ENCODE measurements around the gene BST1. TPM values are rescaled to one million over a fixed set of nuclear protein-coding genes. Genes with fewer than 3 reads are reported as not detected.
A peak's percentile ranks its signal among the peaks of the same experiment; 100 is the strongest.
"Not testable (repeated sequence)": the region's sequence is repeated elsewhere in the genome, so short reads cannot be mapped to it uniquely, and the experiment has no call there.

Gene BST1
- total and polyA plus RNA-seq, 10 of the 15 experiments (the other 5 are each of a cell fraction or from before 2014, with no cell fraction given), result 0.04 to 0.42 (median 0.11) TPM; not detected in 1

DNA sequence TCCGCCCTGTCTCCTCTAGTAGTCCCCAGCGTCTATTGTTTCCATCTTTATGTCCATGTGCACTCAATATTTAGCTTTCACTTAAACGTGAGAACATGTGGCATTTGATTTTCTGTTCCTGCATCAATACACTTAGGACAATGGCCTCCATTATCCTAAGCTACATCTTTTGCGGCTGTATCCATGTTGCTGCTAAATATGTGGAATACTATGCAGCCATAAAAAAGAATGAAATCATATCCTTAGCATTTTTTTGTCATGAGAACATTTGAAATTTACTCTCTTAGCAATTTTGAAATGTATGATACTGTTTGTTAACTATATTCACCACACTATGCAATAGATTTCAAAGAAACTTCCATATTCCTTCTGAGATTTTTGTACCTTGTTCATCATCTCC is 55.4 kb downstream of the BST1 start:
- Histone ChIP-seq H3K27ac (ENCODE audit: control insufficient read depth, insufficient read depth) (no peak overlapping the region), H2AFZ (ENCODE audit: control insufficient read depth, low read depth, low read length) (no peak overlapping the region), H3K9ac (ENCODE audit: control insufficient read depth, insufficient read depth, low read length) (no peak overlapping the region), H3K36me3 (ENCODE audit: control insufficient read depth in 2 of 2, insufficient read depth in 2 of 2, low read length in 1 of 2) (no peaks in the 10 kb centered on the region), H3K4me3 (no peak overlapping the region), H3K27me3 (replicated peaks in 1 of 2; ENCODE audit: control insufficient read depth in 2 of 2, insufficient read depth in 2 of 2, low read length in 1 of 2) (no peaks in the 10 kb centered on the region), H3K4me2 (ENCODE audit: control insufficient read depth, insufficient read depth) (no peak overlapping the region), H3K9me3 (replicated peaks; ENCODE audit: control insufficient read depth, insufficient read depth, low read length) (no peaks in the 10 kb centered on the region; the same call in 2 of the 3 replicates), H4K20me1 (ENCODE audit: control insufficient read depth, insufficient read depth) (no peaks in the 10 kb centered on the region), H3K79me2 (ENCODE audit: control insufficient read depth, insufficient read depth, low read length) (no peaks in the 10 kb centered on the region), H3K4me1 (ENCODE audit: control insufficient read depth, insufficient read depth, low read length) (peaks cover 18% of the 10 kb centered on the region)
- in situ Hi-C loops (cut with MboI) (no loop called here), intact Hi-C loops (cut with micrococcal nuclease; ENCODE audit: unreplicated experiment) (no loop called here)
- no peak for ATAC-seq
- BruUV-seq (replicated peaks), result no TSS peak
- FAIRE-seq, result no peak
- WGBS (ENCODE audit: insufficient coverage, insufficient replicate concordance, low lambda C conversion rate, missing lambda C conversion rate), result 95% methylated on average over 4 of the region's 4 CpGs
- no peak for DNase-seq (ENCODE audit: low read depth, low spot score)
- CTCF ChIA-PET, result interaction anchor here (1.2 to 4.4 kb wide), 6 partner anchors 8 to 124 kb away, joined by 4 to 34 read pairs (median 22); no protein-coding TSS in a partner anchor
- TF ChIP-seq ASH2L (IDR thresholded peaks at IDR 0.05; ENCODE audit: borderline replicate concordance, low read depth) (no peak), FOXM1 (IDR thresholded peaks at IDR 0.05; ENCODE audit: low read depth, low read length) (no peak), RCOR1 (conservative IDR thresholded peaks at IDR 0.05; ENCODE audit: low read depth, low read length) (no peak), ZBED1 (IDR thresholded peaks at IDR 0.05; ENCODE audit: borderline replicate concordance) (no peak), TCF12 (IDR thresholded peaks at IDR 0.05; ENCODE audit: low read depth, low read length) (no peak), TCF7 (IDR thresholded peaks at IDR 0.05; ENCODE audit: borderline replicate concordance) (no peak), FOS (IDR thresholded peaks at IDR 0.05; ENCODE audit: borderline replicate concordance, extremely low read depth, insufficient read length) (no peak), DPF2 (IDR thresholded peaks at IDR 0.05) (no peak), CHD1 (IDR thresholded peaks at IDR 0.05; ENCODE audit: low read depth, low read length) (no peak), CBX5 (IDR thresholded peaks at IDR 0.05; ENCODE audit: low read depth) (no peak)
- TF ChIP-seq, protein P1, sequence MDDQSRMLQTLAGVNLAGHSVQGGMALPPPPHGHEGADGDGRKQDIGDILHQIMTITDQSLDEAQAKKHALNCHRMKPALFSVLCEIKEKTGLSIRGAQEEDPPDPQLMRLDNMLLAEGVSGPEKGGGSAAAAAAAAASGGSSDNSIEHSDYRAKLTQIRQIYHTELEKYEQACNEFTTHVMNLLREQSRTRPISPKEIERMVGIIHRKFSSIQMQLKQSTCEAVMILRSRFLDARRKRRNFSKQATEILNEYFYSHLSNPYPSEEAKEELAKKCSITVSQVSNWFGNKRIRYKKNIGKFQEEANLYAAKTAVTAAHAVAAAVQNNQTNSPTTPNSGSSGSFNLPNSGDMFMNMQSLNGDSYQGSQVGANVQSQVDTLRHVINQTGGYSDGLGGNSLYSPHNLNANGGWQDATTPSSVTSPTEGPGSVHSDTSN (IDR thresholded peaks at IDR 0.05; ENCODE audit: insufficient replicate concordance, low read depth, low read length), result no peak
- TF ChIP-seq, protein P2, sequence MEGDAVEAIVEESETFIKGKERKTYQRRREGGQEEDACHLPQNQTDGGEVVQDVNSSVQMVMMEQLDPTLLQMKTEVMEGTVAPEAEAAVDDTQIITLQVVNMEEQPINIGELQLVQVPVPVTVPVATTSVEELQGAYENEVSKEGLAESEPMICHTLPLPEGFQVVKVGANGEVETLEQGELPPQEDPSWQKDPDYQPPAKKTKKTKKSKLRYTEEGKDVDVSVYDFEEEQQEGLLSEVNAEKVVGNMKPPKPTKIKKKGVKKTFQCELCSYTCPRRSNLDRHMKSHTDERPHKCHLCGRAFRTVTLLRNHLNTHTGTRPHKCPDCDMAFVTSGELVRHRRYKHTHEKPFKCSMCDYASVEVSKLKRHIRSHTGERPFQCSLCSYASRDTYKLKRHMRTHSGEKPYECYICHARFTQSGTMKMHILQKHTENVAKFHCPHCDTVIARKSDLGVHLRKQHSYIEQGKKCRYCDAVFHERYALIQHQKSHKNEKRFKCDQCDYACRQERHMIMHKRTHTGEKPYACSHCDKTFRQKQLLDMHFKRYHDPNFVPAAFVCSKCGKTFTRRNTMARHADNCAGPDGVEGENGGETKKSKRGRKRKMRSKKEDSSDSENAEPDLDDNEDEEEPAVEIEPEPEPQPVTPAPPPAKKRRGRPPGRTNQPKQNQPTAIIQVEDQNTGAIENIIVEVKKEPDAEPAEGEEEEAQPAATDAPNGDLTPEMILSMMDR (IDR thresholded peaks at IDR 0.05 in 2 of 3, conservative IDR thresholded peaks at IDR 0.05 in 1 of 3; ENCODE audit: control insufficient read depth in 2 of 3, extremely low read depth in 1 of 3, insufficient read depth in 1 of 3, low read depth in 3 of 3, low read length in 3 of 3), result no peak
- TF ChIP-seq, protein P3, sequence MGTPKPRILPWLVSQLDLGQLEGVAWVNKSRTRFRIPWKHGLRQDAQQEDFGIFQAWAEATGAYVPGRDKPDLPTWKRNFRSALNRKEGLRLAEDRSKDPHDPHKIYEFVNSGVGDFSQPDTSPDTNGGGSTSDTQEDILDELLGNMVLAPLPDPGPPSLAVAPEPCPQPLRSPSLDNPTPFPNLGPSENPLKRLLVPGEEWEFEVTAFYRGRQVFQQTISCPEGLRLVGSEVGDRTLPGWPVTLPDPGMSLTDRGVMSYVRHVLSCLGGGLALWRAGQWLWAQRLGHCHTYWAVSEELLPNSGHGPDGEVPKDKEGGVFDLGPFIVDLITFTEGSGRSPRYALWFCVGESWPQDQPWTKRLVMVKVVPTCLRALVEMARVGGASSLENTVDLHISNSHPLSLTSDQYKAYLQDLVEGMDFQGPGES (IDR thresholded peaks at IDR 0.05), result no peak
- SMC1A ChIA-PET (ENCODE audit: uncharacterized antibody, unreplicated experiment), result interaction anchor here (0.6 to 6.2 kb wide), 5 partner anchors 8 to 1566 kb away, joined by 3 to 83 read pairs (median 29); no protein-coding TSS in a partner anchor
- POLR2A ChIA-PET, result interaction anchor here (1.8 kb wide), 1 partner anchor 18 kb away, joined by 6 read pairs; no protein-coding TSS in a partner anchor
- RAD21 ChIA-PET (ENCODE audit: unreplicated experiment), result interaction anchor here (3.0 kb wide), 1 partner anchor 20 kb away, joined by 16 read pairs; no protein-coding TSS in a partner anchor

DNA sequence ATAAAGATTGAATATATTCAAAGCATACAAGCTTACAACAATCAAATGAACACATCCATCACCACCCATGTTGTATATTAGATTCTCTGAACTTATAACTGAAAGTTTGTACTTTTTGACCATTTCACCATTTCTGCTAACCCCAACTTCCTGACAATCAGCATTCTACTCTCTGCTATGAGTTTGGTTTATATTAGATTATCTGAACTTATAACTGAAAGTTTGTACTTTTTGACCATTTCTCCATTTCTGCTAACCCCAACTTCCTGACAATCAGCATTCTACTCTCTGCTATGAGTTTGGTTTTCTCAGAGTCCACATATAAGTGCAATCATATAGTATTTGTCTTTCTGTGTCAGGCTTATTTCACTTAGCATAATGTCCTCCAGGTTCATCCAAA is 59.6 kb downstream of the BST1 start:
- BruUV-seq (replicated peaks); RAD21 ChIA-PET (ENCODE audit: unreplicated experiment); H3K79me2 ChIP-seq (ENCODE audit: control insufficient read depth, insufficient read depth, low read length): not testable (repeated sequence)

More for the DNA sequence above, 59.6 kb downstream of the BST1 start:
- ChIA-PET SMC1A (ENCODE audit: uncharacterized antibody, unreplicated experiment) (interaction anchor here (1.1 to 3.6 kb wide), 8 partner anchors 8 to 121 kb away, joined by 3 to 14 read pairs (median 4); no protein-coding TSS in a partner anchor), POLR2A (interaction anchor here (0.7 to 1.5 kb wide), 2 partner anchors 12 to 37 kb away, joined by 3 read pairs; no protein-coding TSS in a partner anchor), CTCF (interaction anchor here (0.9 to 1.9 kb wide), 5 partner anchors 8 to 43 kb away, joined by 3 to 6 read pairs (median 4); no protein-coding TSS in a partner anchor)
- H3K9ac ChIP-seq (ENCODE audit: control insufficient read depth, insufficient read depth, low read length); H2AFZ ChIP-seq (ENCODE audit: control insufficient read depth, low read depth, low read length); H4K20me1 ChIP-seq (ENCODE audit: control insufficient read depth, insufficient read depth); in situ Hi-C loops (cut with MboI); H3K4me3 ChIP-seq; H3K4me2 ChIP-seq (ENCODE audit: control insufficient read depth, insufficient read depth); DNase-seq (ENCODE audit: low read depth, low spot score); H3K36me3 ChIP-seq (ENCODE audit: control insufficient read depth in 2 of 2, insufficient read depth in 2 of 2, low read length in 1 of 2); ATAC-seq; H3K9me3 ChIP-seq (replicated peaks; ENCODE audit: control insufficient read depth, insufficient read depth, low read length); intact Hi-C loops (cut with micrococcal nuclease; ENCODE audit: unreplicated experiment); H3K27ac ChIP-seq (ENCODE audit: control insufficient read depth, insufficient read depth); H3K27me3 ChIP-seq (replicated peaks in 1 of 2; ENCODE audit: control insufficient read depth in 2 of 2, insufficient read depth in 2 of 2, low read length in 1 of 2): not testable (repeated sequence)
- peaks cover 18% of the 10 kb centered on the region; the same call in 1 of the 2 replicates for H3K4me1 ChIP-seq (ENCODE audit: control insufficient read depth, insufficient read depth, low read length)
- peak; percentile 59 for FAIRE-seq
